ENCODE results near the gene ZNF410.
"Not testable (repeated sequence)": the region's sequence is repeated elsewhere in the genome, so short reads cannot be mapped to it uniquely, and the experiment has no call there.

ZNF410 gene, protein sequence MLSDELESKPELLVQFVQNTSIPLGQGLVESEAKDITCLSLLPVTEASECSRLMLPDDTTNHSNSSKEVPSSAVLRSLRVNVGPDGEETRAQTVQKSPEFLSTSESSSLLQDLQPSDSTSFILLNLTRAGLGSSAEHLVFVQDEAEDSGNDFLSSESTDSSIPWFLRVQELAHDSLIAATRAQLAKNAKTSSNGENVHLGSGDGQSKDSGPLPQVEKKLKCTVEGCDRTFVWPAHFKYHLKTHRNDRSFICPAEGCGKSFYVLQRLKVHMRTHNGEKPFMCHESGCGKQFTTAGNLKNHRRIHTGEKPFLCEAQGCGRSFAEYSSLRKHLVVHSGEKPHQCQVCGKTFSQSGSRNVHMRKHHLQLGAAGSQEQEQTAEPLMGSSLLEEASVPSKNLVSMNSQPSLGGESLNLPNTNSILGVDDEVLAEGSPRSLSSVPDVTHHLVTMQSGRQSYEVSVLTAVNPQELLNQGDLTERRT

DNA sequence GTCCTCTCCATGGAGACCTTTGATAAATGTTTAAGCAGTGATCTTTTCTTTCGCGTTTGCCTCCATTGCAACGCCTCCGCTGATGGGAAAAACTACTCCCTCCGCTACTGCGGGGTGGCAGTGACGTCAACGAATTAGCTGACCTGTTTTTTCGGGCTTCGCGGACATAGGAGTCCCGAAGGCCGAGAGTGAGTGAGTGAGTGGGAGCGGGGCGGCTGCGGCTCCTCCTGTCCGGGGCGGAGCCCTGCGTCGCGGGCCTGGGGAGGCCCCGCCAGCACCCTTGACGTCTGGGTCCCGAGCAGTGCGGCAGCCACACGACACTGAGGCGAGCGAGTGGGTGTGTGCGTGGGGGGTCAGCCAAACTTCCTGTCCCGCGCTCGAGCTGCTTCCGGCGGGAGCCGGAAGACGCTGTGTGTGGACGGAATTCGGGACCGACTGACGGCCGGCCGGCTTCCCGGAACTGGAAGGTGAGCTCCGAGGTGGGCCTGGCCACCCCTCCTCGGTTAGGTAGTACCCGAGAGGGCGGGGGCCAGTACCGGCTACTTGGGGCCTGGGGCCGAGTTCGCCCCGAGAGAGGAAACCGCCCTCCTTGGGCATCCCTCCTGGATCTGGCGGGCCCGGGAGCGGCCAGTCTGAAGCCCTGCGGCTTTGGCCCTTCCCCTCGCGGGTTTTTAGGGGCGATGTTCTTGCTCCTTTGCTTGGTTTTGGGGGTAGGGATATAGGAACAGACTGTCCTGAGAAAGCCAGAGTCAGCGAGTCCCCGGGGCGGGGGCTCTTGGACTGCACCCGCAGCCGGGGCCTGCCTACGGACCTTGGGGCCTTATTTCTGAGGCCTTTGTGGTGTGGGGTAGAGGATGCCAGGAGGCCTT lies at the start of gene ZNF410:
Gene ZNF410 (plus strand): TSS at position 411 of the 869 bp plus-strand sequence. CDS start 5,317 bp downstream, outside the sequence.
- DNase-seq (ENCODE audit: low read depth) = peak; percentile 95

DNA sequence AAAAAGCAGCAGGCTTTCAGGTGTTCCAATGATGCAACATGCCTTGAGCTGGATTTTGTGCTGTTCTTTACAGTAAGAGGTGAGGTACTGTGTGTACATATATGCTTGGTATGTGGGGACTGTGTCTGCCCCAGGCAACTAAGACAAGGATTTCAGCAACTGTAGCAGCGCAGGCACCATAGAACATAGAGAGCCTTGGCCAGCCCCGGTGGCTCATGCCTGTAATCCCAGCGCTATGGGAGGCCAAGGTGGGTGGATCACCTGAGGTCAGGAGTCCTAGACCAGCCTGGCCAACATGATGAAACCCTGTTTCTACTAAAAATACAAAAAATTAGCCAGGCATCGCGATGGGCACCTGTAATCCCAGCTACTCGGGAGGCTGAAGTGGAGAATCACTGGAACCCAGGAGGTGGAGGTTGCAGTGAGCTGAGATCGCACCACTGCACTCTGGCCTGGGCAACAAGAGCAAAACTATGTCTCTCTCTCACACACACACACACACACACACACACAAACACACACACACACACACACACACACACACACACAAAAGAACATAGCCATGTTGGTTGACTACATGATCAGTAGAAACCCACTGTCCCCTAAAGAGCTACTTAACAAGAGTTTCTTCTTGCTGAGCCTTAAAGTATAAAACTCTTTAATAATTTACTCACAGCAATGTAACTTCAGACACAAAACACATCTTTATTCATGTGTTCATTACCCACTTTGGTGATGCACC lies 48.2 kb upstream of the ZNF410 start:
- not testable (repeated sequence) for DNase-seq (ENCODE audit: low read depth)

DNA sequence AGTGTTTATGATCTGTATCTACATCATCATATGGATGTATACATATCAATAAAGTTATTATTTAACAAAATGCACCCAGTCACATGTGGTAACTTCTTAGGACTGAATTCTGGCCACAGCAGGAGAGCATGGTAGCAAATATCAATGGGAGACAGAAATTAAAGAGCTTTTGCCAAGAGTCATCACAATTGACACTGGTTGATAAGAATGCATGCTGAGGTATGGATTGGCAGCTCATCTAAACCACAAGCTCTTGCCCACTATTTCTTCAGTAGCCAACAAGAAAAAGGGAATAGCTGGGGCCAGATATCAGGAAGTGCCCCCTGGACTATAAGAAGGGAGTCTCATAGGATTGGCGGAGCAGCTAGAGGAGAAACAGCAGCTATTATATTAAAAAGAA lies 44.5 kb upstream of the ZNF410 start:
- DNase-seq (ENCODE audit: low read depth) = no peak

DNA sequence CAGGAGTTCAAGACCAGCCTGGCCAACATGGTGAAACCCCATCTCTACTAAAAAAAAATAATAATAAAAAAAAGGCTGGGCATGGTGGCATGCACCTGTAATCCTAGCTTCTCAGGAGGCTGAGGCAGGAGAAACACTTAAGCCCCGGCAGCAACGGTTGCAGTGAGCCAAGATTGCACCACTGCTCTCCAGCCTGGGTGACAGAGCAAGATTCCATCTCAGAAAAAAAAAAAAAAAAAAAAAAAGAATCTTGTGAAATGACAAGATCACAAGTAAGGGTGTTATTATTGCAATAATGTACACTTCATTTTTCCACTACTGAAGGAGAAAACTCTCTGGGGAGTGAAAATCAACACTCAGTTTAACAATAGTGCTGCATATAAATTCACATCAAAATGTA lies 43.8 kb upstream of the ZNF410 start:
- DNase-seq (ENCODE audit: low read depth) = no peak

DNA sequence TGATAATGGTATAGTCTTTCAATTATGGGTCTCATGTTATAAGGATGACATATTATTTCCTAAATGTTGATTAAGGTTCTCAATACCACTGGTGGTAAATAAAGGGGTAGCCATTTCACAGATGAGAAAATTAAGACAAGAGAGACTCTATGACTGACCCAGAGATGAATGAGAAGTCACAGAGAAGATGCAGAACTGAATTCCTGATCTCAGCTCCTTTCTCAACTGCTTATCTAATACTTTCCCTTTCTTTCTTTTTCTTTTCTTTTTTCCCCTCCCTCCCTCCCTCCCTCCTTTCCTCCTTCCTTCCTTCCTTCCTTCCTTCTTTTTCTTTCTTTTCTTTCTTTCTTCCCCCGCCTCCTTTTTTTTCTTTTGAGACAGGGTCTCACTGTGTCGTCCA lies 43.4 kb upstream of the ZNF410 start:
- DNase-seq (ENCODE audit: low read depth) = no peak

DNA sequence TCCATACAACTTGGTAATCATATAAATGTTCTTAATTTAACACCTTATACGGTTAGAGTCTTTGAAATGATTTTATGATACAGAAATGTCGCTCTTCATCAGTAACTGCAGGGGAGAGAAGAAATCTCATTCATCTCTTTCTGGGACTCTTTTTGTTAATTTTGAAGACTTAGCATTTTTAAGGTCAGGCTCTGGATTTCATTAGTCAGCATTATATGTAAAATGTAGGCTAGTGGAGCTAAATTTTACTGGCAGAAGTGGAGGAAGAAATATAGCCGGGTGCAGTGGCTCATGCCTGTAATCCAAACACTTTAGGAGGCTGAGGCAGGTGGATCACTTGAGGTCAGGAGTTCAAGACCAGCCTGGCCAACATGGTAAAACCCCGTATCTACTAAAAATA lies 39.7 kb upstream of the ZNF410 start:
- no peak for DNase-seq (ENCODE audit: low read depth)

DNA sequence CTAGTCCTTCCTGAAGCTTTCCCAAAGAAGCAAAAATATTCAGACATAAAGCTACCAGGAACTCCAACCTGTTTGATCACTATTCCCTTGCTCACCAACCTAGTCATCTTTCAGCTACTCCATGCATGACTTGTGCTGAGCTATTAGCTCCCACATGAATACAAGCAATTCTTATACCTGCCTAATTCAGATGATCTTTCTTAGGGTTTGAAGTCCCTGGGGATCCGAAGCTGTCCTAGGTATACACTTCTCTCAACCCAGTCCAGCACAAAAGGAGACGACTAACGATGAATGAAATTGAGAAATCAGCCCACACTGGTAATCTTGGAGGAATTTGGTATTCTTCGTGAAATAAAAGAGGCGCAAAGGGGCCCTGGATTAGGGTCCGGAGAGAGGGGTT lies 35.7 kb upstream of the ZNF410 start:
- DNase-seq (ENCODE audit: low read depth) = no peak

DNA sequence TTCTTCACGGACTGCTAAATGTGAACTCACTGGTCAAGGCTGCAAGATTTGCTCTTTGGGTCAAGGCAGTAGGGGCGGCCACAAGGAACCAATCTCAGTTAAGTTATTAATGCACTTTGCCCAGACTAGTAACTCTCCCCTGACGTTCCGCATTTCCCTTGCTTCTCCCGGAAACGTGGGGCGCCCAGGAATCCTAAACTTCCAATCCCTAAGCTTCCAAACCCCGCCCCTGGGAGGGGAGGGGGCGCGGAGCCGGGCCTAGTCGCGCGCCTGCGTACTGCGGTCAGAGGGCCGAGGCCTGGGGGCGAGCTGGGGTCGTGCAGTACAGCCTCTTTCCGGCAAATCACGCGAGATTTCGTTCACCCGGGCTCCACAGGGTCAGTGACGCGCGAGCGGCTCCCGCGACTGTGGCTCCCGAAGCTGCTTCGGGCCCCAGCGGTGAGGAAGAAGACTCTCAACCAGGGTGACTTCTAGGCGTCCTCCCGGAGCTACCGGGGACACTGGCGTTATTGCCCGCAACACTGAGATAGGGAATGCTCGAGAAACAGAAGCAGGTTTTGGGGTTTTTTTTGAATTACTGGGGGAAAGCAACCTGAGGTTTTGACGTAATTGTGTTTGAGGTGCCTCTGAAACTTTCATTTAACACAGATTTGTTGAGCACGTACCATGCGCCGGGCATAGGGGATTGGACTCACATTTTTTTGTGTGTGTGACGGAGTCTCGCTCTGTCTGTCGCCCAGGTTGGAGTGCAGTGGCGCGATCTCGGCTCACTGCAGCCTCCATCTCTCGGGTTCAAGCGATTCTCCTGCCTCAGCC lies 34.9 kb upstream of the ZNF410 start, which contains the start of gene PTGR2:
Gene PTGR2 (plus strand): TSS at position 265 of the 816 bp plus-strand sequence. CDS start 7,032 bp downstream, outside the sequence.
- DNase-seq (ENCODE audit: low read depth) = peak; percentile 94

DNA sequence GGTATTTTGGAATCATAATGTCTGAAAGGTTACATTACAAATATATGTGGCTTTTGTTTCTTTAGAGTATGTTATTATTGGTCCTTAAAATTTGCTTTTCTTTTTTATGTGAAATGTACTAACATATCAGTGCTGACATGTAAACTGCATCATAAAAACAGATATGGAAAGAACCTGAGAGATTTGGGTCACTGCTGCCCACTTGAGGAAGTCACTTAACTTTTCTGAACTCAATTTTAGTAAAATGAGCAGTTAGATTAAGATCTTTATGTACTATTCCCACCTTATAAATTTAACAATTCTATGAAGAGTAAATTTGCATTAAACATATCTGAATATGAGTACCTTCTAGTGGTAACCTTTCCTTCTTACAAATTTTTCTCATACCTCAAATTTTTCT lies 27.5 kb upstream of the ZNF410 start:
- DNase-seq (ENCODE audit: low read depth) = no peak

DNA sequence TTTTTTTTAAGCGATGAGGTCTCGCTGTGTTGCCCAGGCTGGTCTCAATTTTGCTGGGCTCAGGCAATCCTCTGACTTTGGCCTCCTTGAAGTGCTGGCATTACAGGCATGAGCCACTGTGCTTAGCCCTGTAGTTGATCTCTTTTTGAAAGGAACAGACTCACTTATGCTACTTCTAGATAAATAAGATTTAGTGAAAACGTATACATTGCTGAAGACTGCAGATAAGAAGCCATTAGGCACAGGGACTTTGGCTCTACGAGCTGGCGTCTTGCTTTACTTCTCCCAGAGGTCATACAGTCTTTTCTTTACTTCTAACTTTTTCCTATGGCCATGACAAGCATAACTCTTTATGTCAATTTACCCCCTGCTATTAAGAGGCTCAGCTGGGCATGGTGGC lies 25.6 kb upstream of the ZNF410 start:
- no peak for DNase-seq (ENCODE audit: low read depth)

DNA sequence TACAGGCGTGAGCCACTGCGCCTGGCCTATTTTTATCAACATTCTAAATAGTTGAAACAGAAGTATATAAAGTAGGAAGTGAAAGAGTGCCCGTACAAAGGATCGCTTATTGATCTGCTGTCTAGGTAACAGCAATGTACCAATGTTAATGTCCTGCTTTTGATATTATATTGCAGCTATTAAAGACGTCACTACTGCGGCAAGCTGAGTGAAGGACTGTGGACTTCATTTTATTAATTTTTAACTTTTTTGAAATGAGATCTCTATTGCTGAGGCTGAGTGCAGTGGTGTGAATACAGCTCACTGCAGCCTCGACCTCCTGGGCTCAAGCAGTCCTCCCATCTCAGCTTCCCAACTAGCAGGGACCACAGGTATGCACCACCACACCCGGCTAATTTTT lies 24.2 kb upstream of the ZNF410 start:
- DNase-seq (ENCODE audit: low read depth) = no peak

DNA sequence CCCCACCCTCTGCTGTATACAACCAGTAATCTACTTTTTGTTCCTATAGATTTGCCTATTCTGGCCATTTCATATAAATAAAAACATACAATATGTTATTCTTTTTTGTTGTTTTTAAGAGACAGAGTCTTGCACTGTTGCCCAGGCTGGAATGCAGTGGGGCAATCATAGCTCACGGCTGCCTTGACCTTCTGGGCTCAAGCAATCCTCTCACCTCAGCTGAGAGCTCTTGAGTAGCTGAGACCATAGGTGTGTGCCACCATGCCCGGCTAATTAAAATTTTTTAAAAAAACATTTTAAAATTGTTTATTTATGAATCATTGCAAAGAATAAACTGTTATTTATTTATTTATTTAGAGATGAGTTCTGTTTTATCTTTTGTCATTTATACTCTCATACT lies 23.4 kb upstream of the ZNF410 start:
- no peak for DNase-seq (ENCODE audit: low read depth)

DNA sequence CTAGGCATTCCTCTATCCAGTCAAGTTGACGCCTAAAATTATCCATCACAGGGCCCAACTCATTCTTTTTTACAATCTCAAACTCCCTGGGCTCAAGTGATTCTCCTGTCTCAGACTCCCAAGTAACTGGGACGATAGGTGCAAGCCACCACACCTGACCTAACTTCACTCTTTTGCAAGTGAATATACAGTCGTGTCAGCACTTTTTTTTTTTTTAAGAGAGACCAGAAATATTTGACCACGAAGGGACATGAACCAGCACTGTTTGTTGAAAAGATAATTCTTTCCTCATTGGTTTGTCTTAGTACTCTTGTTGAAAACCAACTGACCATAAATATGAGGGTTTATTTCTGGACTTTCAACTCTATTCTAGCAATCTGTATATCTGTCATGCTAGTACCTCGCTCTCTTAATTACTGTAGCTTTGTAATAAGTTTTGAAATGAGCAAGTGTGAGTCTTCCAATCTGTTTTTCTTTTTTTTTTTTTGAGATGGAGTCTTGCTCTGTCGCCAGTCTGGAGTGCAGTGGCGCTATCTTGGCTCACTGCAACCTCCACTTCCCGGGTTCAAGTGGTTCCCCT lies 21.0 kb upstream of the ZNF410 start:
- no peak for DNase-seq (ENCODE audit: low read depth)

DNA sequence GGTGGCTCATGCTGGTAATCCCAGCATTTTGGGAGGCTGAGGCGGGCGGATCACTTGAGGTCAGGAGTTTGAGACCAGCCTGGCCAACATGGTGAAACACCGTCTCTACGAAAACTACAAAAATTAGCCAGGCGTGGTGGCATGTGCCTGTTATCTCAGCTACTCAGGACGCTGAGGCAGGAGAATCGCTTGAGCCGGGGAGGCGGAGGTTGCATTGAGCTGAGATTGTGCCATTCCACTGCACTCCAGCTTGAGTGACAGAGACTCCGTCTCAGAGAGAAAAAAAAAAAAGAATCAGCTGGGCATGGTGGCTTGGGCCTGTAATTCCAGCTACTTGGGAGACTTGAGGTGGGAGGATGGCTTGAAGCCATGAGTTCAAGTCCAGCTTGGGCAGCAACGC lies 16.9 kb upstream of the ZNF410 start:
- DNase-seq (ENCODE audit: low read depth) = not testable (repeated sequence)

DNA sequence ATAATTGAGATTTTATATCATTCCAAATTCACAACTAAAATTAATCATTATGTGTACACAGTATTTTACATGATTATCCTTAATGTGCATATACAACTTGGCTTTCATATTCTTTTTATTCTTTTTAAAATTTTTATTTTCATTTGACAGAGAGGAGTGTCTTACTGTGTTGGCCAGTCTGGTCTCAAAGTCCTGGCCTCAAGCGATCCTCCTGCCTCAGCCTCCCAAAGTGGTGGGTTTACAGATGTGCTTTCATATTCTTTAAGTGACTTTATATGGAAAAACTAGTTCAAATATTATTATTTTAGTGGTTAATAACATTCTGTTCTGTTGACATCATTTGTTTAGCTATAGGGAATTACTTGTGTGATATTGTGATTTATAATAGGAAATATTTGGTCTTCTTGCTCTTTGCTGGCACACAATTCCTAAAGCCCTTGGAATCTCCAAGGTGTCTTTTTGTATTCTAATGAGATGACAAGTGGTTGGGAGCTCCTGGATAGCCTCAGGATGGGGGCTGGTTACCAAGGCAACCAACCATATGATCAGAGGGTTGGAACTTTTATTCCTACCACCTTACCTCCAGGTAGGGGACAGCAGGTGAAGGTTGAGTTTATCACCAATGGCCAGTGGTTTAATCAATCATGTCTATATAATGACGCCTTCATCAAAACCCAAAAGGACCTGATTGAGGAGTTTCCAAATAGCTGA lies 16.0 kb upstream of the ZNF410 start:
- DNase-seq (ENCODE audit: low read depth) = no peak

DNA sequence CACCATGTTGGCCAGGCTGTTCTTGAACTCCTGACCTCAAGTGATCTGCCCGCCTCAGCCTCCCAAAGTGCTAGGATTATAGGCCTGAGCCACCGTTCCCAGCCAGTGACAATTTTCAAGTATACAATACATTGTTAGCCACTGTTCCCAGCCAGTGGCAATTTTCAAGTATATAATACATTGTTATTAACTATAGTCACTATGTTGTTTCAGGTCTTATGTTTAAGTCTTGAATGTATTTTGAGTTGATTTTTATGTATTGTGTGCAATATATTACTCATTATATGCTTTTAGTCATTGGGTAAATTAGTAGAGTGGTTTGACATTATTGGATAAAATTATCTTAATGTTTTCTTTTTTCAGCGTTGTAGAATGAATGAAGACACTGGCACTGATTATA lies 13.0 kb upstream of the ZNF410 start:
- DNase-seq (ENCODE audit: low read depth) = no peak

DNA sequence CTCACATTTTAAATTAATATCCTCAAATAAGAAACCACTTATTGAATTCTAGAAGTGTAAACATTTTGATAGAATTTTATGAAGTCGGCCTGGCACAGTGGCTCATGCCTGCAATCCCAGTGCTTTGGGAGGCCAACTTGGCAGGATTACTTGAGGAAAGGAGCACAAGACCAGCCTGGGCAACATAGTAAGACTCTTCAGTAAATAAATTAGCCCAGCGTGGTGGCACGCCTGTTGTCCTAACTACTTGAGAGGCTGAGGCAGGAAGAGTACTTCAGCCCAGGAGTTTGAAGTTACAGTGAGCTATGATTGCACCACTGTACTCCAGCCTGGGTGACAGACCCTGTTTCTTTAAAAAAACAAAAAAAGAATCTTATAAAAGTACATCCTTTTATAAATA lies 8.9 kb upstream of the ZNF410 start:
- no peak for DNase-seq (ENCODE audit: low read depth)

DNA sequence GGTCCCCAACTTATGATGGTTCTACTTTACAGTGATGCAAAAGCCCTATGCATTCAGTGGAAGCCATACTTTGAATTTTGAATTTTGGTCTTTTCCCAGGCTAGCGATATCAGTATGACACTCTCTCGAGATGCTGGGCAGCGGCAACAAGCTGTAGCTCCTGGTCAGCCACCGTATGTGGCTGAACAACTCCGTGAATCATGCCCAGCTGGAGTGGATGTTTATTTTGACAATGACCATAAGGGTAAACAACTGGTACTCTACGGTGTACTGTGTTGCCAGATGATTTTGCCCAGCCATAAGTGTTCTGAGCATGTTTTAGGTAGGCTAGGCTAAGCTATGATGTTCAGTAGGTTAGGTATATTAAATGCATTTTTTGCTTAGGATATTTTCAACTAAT lies 8.2 kb upstream of the ZNF410 start:
- no peak for DNase-seq (ENCODE audit: low read depth)

DNA sequence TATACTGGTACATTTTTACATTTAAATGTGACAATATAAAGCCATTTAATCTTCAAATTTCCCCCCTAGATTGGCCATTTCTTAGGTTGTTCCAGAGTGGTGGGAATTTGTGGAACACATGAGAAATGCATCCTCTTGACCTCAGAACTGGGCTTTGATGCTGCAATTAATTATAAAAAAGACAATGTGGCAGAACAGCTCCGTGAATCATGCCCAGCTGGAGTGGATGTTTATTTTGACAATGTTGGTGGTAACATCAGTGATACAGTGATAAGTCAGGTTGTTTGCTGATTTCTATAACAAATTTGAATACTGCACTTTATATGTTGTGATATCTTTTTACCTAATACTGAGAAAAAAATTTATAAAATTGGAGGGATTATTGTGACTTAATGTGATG lies 7.6 kb upstream of the ZNF410 start:
- DNase-seq (ENCODE audit: low read depth) = no peak

DNA sequence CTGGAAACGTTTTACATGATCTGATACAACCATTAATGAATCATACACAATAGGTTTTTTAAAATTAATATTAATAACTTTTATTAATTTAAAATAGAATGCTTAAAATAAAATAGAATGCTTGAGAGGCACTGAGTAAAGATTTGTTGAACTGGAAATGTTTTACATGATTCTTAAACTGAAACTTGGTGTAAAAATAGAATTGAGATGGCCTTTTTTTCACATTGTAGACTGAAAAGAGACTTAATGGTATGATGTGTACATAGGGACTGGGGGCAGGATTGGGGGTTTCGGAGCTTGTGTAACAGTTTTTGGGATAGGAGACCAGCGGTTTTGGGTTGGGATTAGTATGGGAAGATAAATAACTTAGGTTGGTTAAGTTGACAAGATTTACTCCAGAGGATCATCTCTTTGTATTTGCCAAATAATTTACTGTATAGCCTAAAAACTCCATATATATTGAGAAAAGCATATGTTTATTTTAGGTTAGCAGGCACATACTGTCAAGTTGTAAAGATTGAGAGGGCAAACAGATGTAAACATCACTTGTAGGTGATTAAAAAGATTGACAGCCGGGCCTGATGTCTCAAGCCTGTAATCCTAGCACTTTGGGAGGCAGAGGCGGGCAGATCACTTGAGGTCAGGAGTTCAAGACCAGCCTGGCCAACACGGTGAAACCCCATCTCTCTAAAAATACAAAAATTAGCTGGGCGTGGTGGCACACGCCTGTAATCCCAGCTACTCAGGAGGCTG lies 2.0 kb upstream of the ZNF410 start:
- no peak for DNase-seq (ENCODE audit: low read depth)
